CD4-positive, alpha-beta T cell treated with Interleukin-15 for 4 hours (primary cell): Measurements from ENCODE around the gene TNFAIP8L1.
"Not testable (repeated sequence)": the region's sequence is repeated elsewhere in the genome, so short reads cannot be mapped to it uniquely, and the experiment has no call there.

Experiments used
- DNase-seq: peaks from one replicate; pipeline ENCODE4 v3.0.0-alpha.2; 2020; ENCODE audit warnings: low spot score

Gene TNFAIP8L1

DNA sequence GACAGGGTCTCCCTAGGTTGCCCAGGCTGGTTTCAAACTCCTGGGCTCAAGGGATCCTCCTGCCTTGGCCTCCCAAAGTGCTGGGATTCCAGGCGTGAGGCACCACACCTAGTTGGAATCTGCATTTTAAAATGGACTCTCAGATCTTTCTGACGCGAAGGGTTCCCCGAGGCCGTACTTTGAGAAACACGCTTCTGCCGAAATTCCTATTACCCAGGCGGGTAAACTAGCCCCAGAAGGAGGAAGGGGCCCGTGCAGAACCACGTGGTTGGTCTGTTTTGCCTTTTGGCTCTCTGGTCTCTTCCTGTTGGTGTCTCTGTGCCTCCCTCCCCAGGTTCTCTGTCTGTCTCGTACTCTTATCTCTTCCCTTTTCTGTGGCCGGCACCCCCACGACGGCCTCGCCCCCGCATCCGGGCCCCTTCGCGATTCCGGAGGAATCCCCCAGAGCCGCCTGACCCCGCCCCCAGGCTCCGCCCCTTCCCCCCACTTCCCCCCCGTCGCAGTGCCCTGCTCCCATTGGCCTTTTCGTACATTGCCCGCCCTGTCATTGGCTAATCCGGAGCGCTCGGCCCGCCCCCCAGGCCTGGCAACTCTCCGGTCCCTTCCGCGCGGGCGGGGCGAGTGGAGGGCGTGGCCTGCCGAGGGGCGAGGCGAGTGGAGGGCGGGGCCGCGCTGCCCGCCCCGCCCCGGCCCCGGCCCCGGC lies at the start of gene TNFAIP8L1:
TSS of gene TNFAIP8L1 (plus strand) at position 689 of the 703 bp plus-strand sequence. CDS start 12,354 bp downstream, outside the sequence.
- DNase-seq = peak; percentile 99

GRCh38 chr19:4589579-4590410 lies 49.5 kb upstream of the TNFAIP8L1 start:
- no peak for DNase-seq

DNA sequence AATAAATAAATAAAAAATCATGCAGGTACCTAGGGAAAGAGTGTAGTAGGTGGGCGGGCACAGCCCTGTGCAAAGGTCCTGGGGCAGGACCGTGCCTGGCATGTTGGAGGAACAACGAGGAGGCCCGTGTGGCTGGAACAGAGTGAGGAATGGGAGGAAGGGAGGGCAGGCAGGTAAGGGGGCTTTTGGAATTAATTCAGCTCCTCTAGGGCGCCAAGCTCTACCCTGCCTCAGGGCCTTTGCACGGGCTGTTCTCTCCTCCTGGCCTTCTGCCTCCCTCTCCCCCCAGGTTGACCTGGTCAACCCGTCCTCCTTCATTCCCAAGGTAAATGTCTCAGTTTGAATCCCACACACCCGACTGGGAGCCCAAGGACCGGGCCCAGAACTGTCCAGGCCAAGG lies 48.8 kb upstream of the TNFAIP8L1 start:
- no peak for DNase-seq

DNA sequence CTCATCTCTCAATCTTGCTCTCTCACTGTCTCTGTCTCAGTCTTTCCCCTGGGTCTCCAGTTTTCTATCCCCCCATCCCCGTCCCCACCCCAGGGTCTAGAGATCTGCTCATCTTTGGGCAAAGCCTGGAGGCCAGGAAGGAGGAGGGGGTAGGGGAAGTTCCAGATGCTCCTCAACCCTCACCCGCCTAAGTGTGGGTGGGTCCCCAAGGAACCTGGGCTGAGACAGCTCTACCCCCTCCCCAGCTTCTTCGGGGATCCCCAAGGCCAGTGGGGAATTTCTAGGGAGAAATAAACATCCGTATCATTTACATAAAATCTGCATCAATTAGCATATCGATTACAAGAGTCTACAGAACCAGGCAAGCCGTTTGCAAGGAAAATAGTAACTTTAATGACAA lies 48.0 kb upstream of the TNFAIP8L1 start:
- DNase-seq = no peak

GRCh38 chr19:4592445-4592844 lies 46.9 kb upstream of the TNFAIP8L1 start:
- no peak for DNase-seq

GRCh38 chr19:4593409-4593851 lies 45.9 kb upstream of the TNFAIP8L1 start:
- no peak for DNase-seq

- no peak for DNase-seq
Measured at GRCh38 chr19:4594201-4594600, 45.1 kb upstream of the TNFAIP8L1 start.

DNA sequence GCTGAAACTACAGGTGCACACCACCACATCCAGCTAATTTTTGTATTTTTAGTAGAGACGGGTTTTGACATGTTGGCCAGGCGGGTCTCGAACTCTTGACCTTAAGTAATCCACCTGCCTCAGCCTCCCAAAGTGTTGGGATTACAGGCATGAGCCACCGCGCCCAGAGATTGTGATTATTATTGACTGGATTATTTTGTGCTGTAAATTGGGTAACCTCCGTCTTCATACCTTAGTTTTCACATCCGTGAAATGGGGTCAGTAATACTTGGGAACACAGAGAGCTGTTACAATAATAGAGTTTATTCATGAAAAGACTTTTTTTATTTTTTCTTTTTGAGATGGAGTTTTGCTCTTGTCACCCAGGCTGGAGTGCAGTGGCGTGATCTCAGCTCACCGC lies 44.2 kb upstream of the TNFAIP8L1 start:
- not testable (repeated sequence) for DNase-seq

GRCh38 chr19:4596033-4596904 lies 43.0 kb upstream of the TNFAIP8L1 start:
- no peak for DNase-seq

GRCh38 chr19:4597278-4597974 lies 41.9 kb upstream of the TNFAIP8L1 start:
- no peak for DNase-seq

DNA sequence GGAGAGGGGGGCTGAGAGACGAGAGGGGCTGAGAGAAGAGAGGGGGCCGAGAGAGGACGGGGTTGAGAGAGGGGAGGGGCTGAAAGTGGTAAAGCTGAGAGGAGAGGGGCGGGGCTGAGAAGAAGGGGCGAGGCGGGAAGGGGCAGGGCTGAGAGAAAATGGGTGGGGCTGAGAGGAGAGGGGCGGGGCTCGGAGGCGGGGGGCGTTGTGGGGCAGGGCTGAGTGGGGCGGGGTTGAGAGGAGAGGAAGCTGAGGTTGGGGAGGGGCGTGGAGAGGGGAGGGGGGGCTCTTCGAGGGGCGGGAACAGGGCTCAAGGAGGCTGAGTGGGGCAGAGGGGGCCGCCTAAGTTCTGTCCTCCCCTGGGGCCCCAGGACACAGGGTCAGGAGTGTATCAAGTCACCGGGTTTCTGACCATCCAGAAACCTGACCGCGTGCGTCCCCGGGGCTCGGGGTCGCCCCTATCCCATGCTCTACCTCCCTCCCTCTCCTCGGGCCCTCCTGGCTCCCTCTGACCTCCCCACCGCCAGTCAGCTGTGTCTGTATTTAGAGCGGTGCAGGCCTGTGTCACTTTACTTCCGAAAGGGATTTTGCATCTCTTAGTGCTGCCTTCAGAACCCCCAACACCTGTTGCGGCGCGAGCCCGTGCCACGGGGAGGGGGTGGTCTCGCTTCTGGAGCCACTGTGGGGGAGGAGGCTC lies 41.2 kb upstream of the TNFAIP8L1 start:
- DNase-seq = peak; percentile 17

DNA sequence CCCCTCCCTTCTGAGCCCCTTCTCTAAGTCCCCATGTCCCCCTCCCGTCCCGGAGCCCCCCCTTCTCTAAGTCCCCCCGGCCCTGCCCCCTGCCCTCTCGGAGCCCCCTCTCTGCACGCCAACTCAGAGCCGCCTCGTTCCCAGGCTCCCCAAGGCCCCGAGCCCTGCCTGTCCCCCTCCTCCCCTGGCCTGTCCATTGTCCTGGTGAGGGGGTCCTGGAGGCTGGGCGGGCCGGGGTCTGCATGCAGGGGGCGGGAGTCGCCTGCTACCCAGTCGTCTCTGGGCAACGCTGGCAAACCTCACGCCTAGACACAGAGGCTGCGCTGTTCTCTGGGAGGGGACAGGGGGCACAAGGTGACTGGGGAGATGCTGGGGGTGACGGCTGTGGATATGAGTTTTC lies 40.6 kb upstream of the TNFAIP8L1 start:
- DNase-seq = no peak

DNA sequence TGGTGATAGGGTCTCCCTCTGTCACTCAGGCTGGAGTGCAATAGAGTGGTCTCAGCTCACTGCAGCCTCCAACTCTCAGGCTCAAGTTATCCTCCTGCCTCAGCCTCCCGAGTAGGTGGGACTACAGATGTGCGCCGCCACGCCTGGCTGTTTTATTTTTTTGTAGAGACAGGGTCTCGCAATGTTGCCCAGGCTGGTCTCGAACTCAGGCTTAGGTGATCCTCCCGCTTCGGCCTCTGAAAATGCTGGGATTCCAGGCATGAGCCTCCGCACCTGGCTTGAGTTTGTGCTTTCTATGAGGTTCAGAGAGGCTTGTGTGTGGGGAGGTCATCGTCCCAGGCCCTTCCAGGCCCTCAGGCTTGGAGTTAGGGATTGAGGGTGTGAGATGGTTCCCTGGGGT lies 39.2 kb upstream of the TNFAIP8L1 start:
- no peak for DNase-seq

DNA sequence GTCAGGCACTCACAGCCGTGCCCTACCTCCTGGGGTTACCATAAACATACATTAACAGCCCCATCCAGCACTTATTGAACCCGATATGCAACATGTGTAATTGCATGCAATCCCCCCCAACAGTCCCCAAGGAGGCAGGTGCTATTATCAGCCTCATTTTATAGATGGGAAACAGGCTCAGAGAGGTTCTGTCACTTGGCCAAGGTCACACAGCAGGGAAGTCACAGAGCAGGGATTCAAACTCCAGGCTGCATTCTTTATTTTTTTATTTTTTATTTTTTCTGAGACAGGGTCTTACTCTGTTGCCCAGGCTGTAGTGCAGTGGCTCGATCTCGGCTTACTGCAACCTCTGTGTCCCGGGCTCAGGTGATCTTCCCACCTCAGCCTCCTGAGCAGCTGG lies 38.4 kb upstream of the TNFAIP8L1 start:
- no peak for DNase-seq

DNA sequence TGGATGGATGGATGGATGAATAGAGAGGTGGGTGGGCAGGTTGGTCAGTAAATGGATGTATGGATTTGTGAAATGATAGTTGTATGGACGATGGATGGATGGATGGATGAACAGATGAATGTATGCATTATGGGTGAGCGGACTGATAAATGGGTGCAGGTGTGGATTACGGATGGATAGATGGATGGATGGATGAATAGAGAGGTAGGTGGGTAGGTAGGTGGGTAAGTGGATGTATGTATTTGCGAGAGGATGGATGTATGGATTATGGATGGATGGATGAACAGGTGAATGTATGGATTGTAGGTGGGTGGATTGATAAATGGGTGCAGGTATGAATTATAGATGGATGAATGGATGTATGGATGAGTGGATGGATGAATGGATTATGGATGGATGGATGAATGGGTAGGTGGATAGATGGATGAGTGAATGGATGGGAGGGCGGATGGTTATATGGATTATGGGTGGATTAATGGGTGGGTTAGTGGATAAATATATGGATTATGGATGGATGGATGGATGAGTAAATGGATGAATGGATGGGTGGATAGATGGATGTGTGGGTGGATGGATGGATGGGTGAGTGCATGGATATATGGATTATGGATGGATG lies 37.0 kb upstream of the TNFAIP8L1 start:
- no peak for DNase-seq

DNA sequence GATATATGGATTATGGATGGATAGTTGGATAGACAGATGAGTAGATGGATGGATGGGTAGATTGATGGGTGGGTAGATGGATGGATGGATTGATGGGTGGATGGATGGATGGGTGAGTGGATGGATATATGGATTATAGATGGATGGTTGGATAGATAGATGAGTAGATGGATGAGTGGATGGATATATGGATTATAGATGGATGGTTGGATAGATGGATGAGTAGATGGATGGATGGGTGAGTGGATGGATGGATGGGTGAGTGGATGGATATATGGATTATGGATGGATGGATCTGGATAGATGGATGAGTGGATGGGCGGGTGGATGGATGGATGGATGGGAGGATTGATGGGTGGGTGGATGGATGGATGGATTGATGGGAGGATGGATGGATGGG lies 36.4 kb upstream of the TNFAIP8L1 start:
- DNase-seq = no peak

GRCh38 chr19:4604912-4605311 lies 34.4 kb upstream of the TNFAIP8L1 start:
- no peak for DNase-seq

GRCh38 chr19:4606181-4606580 lies 33.1 kb upstream of the TNFAIP8L1 start:
- DNase-seq = no peak

GRCh38 chr19:4606921-4607678 lies 32.2 kb upstream of the TNFAIP8L1 start:
- no peak for DNase-seq
